ENCODE results near the gene NIPSNAP3A. TPM values are rescaled to one million over a fixed set of nuclear protein-coding genes. Genes with fewer than 3 reads are reported as not detected.

NIPSNAP3A gene
- total and polyA plus RNA-seq, 2 of the 8 experiments (the other 6 are each of a cell fraction or from before 2014, with no cell fraction given): 9.3 to 9.4 TPM

DNA sequence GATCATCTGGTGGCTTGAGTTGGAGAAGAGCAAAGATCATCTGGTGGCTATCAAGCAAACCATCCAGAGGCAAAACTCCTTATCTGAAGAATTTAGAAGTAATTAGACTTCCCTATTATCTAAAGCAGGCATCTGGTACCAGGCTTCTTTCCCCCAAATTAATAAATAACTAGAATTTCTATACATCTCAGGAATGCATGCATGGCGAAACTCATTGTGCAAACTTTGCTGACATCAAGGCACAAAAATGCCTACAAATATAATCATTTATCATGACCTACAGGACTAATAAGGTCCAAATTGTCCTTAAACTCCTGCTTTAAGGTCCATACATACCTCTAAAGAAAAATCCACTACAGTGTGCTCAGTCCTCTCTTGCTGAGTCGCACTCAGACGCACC, 47.2 kb upstream of the NIPSNAP3A start (continued):
- TF ChIP-seq, protein P1, sequence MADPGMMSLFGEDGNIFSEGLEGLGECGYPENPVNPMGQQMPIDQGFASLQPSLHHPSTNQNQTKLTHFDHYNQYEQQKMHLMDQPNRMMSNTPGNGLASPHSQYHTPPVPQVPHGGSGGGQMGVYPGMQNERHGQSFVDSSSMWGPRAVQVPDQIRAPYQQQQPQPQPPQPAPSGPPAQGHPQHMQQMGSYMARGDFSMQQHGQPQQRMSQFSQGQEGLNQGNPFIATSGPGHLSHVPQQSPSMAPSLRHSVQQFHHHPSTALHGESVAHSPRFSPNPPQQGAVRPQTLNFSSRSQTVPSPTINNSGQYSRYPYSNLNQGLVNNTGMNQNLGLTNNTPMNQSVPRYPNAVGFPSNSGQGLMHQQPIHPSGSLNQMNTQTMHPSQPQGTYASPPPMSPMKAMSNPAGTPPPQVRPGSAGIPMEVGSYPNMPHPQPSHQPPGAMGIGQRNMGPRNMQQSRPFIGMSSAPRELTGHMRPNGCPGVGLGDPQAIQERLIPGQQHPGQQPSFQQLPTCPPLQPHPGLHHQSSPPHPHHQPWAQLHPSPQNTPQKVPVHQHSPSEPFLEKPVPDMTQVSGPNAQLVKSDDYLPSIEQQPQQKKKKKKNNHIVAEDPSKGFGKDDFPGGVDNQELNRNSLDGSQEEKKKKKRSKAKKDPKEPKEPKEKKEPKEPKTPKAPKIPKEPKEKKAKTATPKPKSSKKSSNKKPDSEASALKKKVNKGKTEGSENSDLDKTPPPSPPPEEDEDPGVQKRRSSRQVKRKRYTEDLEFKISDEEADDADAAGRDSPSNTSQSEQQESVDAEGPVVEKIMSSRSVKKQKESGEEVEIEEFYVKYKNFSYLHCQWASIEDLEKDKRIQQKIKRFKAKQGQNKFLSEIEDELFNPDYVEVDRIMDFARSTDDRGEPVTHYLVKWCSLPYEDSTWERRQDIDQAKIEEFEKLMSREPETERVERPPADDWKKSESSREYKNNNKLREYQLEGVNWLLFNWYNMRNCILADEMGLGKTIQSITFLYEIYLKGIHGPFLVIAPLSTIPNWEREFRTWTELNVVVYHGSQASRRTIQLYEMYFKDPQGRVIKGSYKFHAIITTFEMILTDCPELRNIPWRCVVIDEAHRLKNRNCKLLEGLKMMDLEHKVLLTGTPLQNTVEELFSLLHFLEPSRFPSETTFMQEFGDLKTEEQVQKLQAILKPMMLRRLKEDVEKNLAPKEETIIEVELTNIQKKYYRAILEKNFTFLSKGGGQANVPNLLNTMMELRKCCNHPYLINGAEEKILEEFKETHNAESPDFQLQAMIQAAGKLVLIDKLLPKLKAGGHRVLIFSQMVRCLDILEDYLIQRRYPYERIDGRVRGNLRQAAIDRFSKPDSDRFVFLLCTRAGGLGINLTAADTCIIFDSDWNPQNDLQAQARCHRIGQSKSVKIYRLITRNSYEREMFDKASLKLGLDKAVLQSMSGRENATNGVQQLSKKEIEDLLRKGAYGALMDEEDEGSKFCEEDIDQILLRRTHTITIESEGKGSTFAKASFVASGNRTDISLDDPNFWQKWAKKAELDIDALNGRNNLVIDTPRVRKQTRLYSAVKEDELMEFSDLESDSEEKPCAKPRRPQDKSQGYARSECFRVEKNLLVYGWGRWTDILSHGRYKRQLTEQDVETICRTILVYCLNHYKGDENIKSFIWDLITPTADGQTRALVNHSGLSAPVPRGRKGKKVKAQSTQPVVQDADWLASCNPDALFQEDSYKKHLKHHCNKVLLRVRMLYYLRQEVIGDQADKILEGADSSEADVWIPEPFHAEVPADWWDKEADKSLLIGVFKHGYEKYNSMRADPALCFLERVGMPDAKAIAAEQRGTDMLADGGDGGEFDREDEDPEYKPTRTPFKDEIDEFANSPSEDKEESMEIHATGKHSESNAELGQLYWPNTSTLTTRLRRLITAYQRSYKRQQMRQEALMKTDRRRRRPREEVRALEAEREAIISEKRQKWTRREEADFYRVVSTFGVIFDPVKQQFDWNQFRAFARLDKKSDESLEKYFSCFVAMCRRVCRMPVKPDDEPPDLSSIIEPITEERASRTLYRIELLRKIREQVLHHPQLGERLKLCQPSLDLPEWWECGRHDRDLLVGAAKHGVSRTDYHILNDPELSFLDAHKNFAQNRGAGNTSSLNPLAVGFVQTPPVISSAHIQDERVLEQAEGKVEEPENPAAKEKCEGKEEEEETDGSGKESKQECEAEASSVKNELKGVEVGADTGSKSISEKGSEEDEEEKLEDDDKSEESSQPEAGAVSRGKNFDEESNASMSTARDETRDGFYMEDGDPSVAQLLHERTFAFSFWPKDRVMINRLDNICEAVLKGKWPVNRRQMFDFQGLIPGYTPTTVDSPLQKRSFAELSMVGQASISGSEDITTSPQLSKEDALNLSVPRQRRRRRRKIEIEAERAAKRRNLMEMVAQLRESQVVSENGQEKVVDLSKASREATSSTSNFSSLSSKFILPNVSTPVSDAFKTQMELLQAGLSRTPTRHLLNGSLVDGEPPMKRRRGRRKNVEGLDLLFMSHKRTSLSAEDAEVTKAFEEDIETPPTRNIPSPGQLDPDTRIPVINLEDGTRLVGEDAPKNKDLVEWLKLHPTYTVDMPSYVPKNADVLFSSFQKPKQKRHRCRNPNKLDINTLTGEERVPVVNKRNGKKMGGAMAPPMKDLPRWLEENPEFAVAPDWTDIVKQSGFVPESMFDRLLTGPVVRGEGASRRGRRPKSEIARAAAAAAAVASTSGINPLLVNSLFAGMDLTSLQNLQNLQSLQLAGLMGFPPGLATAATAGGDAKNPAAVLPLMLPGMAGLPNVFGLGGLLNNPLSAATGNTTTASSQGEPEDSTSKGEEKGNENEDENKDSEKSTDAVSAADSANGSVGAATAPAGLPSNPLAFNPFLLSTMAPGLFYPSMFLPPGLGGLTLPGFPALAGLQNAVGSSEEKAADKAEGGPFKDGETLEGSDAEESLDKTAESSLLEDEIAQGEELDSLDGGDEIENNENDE (IDR thresholded peaks at IDR 0.05; ENCODE audit: insufficient replicate concordance, low read length): no peak
- TF ChIP-seq CBX8 (IDR thresholded peaks at IDR 0.05; ENCODE audit: borderline replicate concordance, low read depth, low read length) (no peak), SP4 (IDR thresholded peaks at IDR 0.05; ENCODE audit: low read length) (no peak)
- TF ChIP-seq, protein P2, sequence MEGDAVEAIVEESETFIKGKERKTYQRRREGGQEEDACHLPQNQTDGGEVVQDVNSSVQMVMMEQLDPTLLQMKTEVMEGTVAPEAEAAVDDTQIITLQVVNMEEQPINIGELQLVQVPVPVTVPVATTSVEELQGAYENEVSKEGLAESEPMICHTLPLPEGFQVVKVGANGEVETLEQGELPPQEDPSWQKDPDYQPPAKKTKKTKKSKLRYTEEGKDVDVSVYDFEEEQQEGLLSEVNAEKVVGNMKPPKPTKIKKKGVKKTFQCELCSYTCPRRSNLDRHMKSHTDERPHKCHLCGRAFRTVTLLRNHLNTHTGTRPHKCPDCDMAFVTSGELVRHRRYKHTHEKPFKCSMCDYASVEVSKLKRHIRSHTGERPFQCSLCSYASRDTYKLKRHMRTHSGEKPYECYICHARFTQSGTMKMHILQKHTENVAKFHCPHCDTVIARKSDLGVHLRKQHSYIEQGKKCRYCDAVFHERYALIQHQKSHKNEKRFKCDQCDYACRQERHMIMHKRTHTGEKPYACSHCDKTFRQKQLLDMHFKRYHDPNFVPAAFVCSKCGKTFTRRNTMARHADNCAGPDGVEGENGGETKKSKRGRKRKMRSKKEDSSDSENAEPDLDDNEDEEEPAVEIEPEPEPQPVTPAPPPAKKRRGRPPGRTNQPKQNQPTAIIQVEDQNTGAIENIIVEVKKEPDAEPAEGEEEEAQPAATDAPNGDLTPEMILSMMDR (IDR thresholded peaks at IDR 0.05; ENCODE audit: control extremely low read depth in 1 of 3, insufficient read depth in 1 of 3, low read depth in 1 of 3, low read length in 3 of 3): no peak
- TF ChIP-seq, protein P3, sequence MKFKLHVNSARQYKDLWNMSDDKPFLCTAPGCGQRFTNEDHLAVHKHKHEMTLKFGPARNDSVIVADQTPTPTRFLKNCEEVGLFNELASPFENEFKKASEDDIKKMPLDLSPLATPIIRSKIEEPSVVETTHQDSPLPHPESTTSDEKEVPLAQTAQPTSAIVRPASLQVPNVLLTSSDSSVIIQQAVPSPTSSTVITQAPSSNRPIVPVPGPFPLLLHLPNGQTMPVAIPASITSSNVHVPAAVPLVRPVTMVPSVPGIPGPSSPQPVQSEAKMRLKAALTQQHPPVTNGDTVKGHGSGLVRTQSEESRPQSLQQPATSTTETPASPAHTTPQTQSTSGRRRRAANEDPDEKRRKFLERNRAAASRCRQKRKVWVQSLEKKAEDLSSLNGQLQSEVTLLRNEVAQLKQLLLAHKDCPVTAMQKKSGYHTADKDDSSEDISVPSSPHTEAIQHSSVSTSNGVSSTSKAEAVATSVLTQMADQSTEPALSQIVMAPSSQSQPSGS (IDR thresholded peaks at IDR 0.05; ENCODE audit: low read length): no peak
- TF ChIP-seq, protein P4, sequence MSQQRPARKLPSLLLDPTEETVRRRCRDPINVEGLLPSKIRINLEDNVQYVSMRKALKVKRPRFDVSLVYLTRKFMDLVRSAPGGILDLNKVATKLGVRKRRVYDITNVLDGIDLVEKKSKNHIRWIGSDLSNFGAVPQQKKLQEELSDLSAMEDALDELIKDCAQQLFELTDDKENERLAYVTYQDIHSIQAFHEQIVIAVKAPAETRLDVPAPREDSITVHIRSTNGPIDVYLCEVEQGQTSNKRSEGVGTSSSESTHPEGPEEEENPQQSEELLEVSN (IDR thresholded peaks at IDR 0.05): no peak
